Astrocyte of the cerebellum (primary cell): Measurements from ENCODE around the gene PHKB.

Source experiments
- DNase-seq: peaks from one replicate; pipeline ENCODE4 v3.0.0-alpha.2; 2011; ENCODE audit warnings: low read depth
- H3K4me3 ChIP-seq: 2 replicates; pipeline ENCODE4 v1.5.1; 2011; ENCODE audit warnings: mild to moderate bottlenecking, low read depth, low read length, moderate library complexity
- CTCF ChIP-seq: IDR thresholded peaks from 2 replicates; pipeline ENCODE4 v1.5.1; 2012; ENCODE audit warnings: low read length, low read depth, moderate library complexity, mild to moderate bottlenecking; ENCODE audit errors: missing control alignments
- in situ Hi-C: cut with HindIII; loops from 2 replicates; pipeline ENCODE4 v1.10.0; 2017; ENCODE audit warnings: low sequenced_read_pairs

Gene PHKB

DNA sequence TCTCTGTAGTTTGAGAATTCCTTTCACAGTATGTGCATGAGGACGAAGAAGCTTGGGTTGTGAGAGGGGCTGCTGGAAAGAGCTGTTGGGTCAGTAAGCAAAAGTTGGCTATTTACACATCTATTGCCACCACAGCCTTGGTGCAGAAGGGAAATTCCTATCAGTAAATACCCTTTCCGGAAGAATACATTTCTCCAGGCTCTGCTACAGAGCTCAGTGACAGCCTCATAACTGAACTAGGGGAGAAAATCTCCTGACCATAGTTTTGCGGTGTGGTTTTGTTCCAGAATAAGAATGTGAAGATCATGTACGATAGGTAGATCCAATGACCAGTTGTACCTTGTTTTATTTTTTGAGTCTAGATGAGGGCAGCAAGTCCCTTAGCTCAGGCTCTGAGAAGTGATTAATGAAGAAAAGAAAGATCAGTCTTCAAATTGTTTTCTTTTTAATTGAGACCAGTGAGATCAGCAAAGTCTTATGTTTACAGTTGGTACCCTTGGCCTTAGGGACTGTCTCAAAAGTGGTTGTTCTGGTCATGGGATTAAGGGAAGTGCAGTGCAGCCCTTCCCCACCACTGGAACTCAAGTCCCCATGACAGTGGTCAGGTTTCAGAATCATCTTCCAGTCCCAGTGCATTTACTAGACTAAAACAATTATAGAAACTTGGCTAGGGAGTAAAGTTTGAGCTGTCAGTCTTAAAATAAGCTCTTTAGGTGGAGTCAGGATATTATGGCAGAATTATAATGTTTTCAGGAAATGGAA, 123.5 kb downstream of the PHKB start:
- no peak overlapping the region for H3K4me3 ChIP-seq
- no peak for TF ChIP-seq CTCF
- no peak for DNase-seq
- in situ Hi-C loops: no loop called here

DNA sequence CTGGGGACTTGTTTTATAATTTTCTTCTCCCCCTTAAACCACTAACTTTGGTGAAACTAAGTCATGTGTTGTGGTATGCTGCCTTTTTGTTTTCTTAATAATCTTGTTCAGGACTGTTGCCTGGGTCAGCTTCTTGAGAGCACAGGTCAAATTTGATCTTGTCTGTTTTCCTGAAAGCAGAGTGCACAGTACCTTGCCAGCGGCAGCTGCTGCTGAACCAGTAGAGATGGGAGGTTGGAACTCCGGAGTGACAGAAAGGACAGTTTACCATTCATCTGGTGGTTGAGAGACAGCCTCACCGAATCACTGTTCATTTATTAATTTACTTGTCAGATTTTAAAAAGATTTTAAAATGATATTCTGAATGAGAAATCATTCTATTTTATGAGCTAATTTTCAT, 125.0 kb downstream of the PHKB start:
- DNase-seq: no peak
- in situ Hi-C loops: no loop called here
- no peak for TF ChIP-seq CTCF
- no peak overlapping the region for H3K4me3 ChIP-seq

DNA sequence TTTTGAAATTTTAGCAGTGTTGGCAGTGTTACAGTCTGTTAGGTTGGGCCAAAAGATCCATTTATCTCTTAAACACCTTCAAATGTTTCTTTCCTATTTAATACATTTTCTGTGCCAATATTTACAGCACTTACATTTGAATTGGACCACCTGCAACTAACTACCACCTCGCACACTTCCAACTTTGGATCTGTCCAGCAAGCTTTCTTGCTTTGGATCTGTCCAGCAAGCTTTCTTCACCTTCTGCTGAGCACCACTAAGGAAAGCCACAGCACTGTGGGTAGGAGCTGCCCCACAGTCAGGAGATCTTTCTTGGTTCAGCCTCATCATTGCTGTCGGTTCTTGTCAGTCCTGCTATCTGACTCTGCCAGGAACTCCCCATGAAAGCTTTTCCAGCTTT, 129.3 kb downstream of the PHKB start:
- no peak overlapping the region for H3K4me3 ChIP-seq
- TF ChIP-seq CTCF: no peak
- in situ Hi-C loops: no loop called here
- DNase-seq: no peak

DNA sequence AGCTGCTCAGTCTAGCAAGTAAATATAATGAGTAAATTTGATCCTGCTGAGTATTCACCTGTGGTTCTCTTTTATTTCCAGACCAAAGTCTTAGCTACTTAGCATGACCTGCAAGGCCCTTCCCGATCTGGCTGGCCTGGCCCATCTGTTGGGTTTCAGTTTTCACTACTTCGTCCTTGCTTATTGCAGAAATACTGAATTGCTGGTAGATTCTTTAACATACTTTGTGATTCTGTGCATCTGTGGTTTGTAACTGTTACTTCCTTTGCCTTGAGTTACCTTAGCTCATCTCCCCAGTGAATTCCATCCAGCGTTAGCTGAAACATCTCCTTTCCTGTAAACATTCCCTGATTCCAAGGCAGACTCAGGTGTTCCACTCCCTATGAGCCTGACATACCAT, 131.1 kb downstream of the PHKB start:
- in situ Hi-C loops: no loop called here
- no peak for DNase-seq

GRCh38 chr16:47599512-47599911, 138.4 kb downstream of the PHKB start:
- no peak for TF ChIP-seq CTCF
- DNase-seq: no peak
- no peak overlapping the region for H3K4me3 ChIP-seq
- in situ Hi-C loops: no loop called here

More for the DNA sequence above, 131.1 kb downstream of the PHKB start:
- TF ChIP-seq CTCF: no peak
- no peak overlapping the region for H3K4me3 ChIP-seq

GRCh38 chr16:47600376-47600775, 139.2 kb downstream of the PHKB start:
- DNase-seq: no peak
- in situ Hi-C loops: no loop called here
- no peak overlapping the region for H3K4me3 ChIP-seq
- TF ChIP-seq CTCF: no peak
